Naive B cell (primary cell): Measurements from ENCODE around the gene PAK1IP1. TPM values are rescaled to one million over a fixed set of nuclear protein-coding genes. Genes with fewer than 3 reads are reported as not detected.

Source experiments
- ATAC-seq, 2 donors: fragments of 150-1000 bp; cut with Tn5 transposase; 2 replicates each; pipeline ENCODE4 v1.10.0; 2021; ENCODE audit warnings: low read depth in 2 of 2, mild to moderate bottlenecking in 2 of 2, moderate library complexity in 2 of 2
- DNase-seq: peaks from one replicate; pipeline ENCODE4 v3.0.0; 2022
- H3K27ac Mint-ChIP-seq, 6 donors: one replicate each; pipeline ENCODE4 v1.8.0; 2020 to 2022; ENCODE audit warnings: mild to moderate bottlenecking in 6 of 6, mixed read lengths in 6 of 6, moderate library complexity in 5 of 6, inconsistent platforms in 2 of 6
- H3K27me3 Mint-ChIP-seq, 3 donors: one replicate each; pipeline ENCODE4 v1.8.0; 2021 to 2022; ENCODE audit warnings: mixed read lengths in 3 of 3, mild to moderate bottlenecking in 1 of 3
- H3K36me3 Mint-ChIP-seq, 2 donors: one replicate each; pipeline ENCODE4 v1.8.0; 2020 to 2022; ENCODE audit warnings: mixed read lengths in 2 of 2, inconsistent platforms in 1 of 2, mild to moderate bottlenecking in 1 of 2
- H3K4me1 Mint-ChIP-seq, 3 donors: one replicate each; pipeline ENCODE4 v1.8.0; 2020 to 2022; ENCODE audit warnings: mixed read lengths in 3 of 3, inconsistent platforms in 1 of 3, mild to moderate bottlenecking in 1 of 3, moderate library complexity in 1 of 3
- H3K4me3 Mint-ChIP-seq, 8 donors: one replicate each; pipeline ENCODE4 v1.8.0; 2020 to 2022; ENCODE audit warnings: mild to moderate bottlenecking in 8 of 8, mixed read lengths in 8 of 8, moderate library complexity in 8 of 8, inconsistent platforms in 2 of 8
- H3K9me3 Mint-ChIP-seq, 7 donors: one replicate each; pipeline ENCODE4 v1.8.0; 2020 to 2022; ENCODE audit warnings: mixed read lengths in 7 of 7, mild to moderate bottlenecking in 5 of 7, inconsistent platforms in 2 of 7, moderate library complexity in 1 of 7
- polyA plus RNA-seq, 6 donors: library from polyadenylated mRNA; unstranded; fragments of 300-500 nt; fragmentation: Illumina TruSeq; gene quantifications; one replicate each; pipeline ENCODE4 v1.2.3, GENCODE V29; 2021; ENCODE audit warnings: low read depth in 6 of 6

PAK1IP1 gene
- polyA plus RNA-seq, 6 donors from 2014 or later: 10.5 to 16.2 (median 12.7) TPM

DNA sequence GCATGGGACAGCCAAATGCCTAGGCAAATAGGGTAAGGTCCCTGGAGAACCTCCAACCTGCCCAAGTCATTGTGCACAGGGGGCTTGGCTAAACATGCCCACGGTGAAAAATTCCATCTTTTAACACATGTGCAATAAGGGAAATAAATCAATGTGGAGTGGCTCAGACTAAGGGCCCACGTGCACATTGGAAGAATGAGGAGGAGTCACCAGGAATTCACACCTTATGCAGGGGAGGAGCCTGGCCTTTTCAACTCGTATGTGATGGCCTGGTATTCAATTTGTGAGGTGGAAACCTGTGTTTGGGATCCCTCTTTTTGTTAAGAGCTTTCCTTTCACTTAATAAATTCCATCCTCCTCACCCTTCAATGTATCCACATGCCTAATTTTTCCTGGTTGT lies 13.0 kb upstream of the PAK1IP1 start:
- DNase-seq (no peak), ATAC-seq (no peak)
- no peaks in the 10 kb centered on the region for H3K36me3 Mint-ChIP-seq
- H3K4me3 Mint-ChIP-seq: no peak overlapping the region
- H3K4me1 Mint-ChIP-seq: peaks cover 0 to 11% (median 3%) of the 10 kb centered on the region in 3 donors
- H3K9me3 Mint-ChIP-seq: peaks cover 0 to 1% (median 0%) of the 10 kb centered on the region in 7 donors
- H3K27me3 Mint-ChIP-seq: peaks cover 5 to 11% (median 8%) of the 10 kb centered on the region in 3 donors
- H3K27ac Mint-ChIP-seq: no peak overlapping the region

DNA sequence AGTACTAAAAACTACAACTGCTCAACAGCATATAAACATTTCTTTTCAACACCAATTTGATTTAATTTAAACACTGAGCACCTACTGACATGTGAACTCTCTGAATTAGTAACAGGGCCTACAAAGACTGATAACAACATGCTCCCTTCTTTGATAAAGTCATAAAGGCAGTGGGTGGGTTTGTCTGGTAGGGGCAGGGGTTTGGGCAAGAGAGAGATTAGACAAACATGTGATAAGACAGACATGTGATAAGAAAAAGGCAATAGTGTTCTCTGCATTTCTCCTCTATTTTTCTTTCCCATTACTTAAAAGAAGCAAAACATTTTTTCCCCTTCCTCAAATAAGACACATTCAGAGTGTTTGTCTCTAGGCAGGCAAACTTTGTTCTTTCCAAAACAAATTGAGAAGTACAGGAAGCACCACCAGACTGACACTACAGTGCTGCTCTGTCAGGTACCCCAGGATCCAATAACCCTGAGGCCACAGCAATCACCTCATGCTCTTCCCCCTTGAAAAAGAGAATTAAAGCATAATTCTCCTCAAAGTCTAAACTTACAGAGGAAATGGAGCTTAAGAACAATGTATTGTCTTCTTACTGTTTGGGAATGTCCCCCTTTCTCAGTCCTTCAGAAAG lies 12.3 kb upstream of the PAK1IP1 start:
- H3K9me3 Mint-ChIP-seq: no peaks in the 10 kb centered on the region
- H3K27ac Mint-ChIP-seq: peak overlapping the region in 1 of 6 donors; percentile 26
- DNase-seq (no peak), ATAC-seq (no peak)
- H3K36me3 Mint-ChIP-seq: no peaks in the 10 kb centered on the region
- H3K4me1 Mint-ChIP-seq: peaks cover 0 to 11% (median 3%) of the 10 kb centered on the region in 3 donors
- no peak overlapping the region for H3K4me3 Mint-ChIP-seq
- peaks cover 4 to 10% (median 8%) of the 10 kb centered on the region in 3 donors for H3K27me3 Mint-ChIP-seq

DNA sequence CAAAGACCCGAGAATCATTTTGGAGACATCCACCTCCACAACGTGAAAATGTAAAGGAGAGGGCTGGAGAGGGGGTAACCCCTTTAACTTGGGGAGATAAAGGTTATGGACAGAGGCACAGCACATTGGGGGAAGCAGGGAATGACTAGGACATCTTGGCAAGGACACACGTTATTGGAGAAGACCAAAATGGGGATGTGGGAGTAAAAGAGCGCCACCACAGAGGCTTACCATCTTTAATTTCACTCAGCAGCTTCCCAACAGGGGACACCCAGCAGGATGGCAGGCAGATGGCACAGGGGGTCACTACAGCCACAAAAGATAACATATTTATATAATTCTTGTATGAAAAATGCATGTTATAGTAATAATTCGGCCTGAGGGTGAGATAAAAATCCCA lies 10.2 kb upstream of the PAK1IP1 start:
- Mint-ChIP-seq H3K36me3 (no peaks in the 10 kb centered on the region), H3K27me3 (peaks cover 1 to 11% (median 8%) of the 10 kb centered on the region in 3 donors), H3K4me3 (peak overlapping the region in 1 of 8 donors; percentile 7), H3K9me3 (no peaks in the 10 kb centered on the region), H3K4me1 (peaks cover 0 to 11% (median 3%) of the 10 kb centered on the region in 3 donors), H3K27ac (no peak overlapping the region)
- DNase-seq (no peak), ATAC-seq (no peak)

DNA sequence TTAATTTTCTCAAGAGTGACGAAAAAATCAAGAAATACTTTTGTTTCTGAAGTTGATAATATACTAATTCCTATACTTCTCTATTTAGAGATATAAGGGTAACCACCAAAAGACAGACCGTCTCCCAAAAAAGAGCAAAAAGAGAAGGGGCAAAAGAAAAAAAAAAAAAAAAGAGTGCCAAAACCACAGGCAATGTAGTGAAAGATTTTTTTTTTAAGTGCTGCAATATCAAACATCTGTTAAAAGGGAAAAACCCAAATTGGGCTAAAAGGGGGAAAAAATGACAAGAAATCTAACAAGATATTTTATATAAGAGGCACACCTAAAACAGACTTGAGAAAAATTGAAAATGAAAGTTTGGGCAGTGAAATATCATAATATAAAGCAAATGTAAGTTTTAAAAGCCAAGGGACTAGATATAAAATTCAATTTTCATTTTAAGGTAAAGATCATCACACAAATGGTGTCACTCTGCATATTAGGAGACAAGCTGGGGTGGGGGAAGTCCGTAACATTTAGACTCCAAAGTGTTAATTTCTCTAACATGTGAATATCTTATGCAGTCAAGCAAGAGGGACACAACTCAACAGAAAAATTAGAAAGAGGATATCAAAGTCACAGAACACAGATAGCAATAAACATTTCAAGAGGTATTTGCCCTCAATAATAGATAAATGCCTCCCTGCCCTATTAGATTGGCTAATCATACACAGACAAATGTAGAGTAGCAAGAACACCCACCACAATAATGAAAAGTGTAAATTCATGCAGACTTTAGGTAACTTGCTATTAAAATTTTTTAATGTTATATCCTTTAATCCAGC lies 9.5 kb upstream of the PAK1IP1 start:
- Mint-ChIP-seq H3K27me3 (peaks cover 0 to 8% (median 8%) of the 10 kb centered on the region in 3 donors), H3K4me3 (no peak overlapping the region), H3K4me1 (peaks cover 0 to 11% (median 3%) of the 10 kb centered on the region in 3 donors), H3K36me3 (no peaks in the 10 kb centered on the region), H3K9me3 (no peaks in the 10 kb centered on the region), H3K27ac (peak overlapping the region in 1 of 6 donors; percentile 11)
- DNase-seq: no peak
- ATAC-seq: no peak

DNA sequence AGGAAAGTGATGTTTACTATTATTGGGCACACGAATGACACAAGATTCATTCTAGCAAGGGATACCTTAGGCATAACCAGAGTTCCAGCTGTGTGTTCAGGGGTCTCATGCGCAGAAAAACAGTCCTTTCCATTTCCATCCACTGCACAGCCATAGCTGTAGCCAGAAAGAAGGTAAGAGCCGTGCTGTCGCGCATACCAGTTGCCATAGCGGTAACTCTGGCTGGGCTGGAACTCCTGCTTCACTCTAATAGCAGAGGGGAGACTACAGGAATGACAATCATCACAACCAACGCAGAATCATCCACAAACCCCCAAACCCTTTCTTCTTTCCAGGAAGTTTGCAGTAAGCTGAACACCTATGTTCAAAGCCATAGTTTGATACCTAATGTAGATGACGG lies 7.9 kb upstream of the PAK1IP1 start:
- Mint-ChIP-seq H3K27ac (no peak overlapping the region), H3K4me3 (no peak overlapping the region), H3K27me3 (peaks cover 0 to 8% (median 8%) of the 10 kb centered on the region in 3 donors), H3K36me3 (no peaks in the 10 kb centered on the region), H3K9me3 (no peaks in the 10 kb centered on the region), H3K4me1 (peaks cover 2 to 11% (median 3%) of the 10 kb centered on the region in 3 donors)
- ATAC-seq (no peak), DNase-seq (no peak)

DNA sequence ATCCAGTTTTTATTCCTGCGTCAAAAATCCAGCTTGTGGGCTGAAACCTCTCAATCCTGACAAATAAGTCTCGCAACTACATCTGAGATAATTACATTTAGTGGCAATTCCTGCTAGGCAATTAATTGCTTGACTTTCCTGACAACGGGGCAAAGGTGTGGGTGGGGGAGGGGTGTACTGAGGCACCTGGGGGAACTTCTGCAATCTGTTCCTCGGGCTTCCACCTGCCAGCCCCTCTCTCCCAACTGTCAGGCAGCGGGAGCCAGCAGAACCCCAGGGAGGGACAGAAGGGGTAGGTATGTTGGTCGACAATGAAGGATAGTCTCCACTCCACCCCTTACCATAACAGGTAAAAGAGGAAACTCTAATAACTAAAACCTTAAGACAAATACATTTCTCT lies 7.2 kb upstream of the PAK1IP1 start:
- Mint-ChIP-seq H3K4me1 (peaks cover 3 to 11% (median 6%) of the 10 kb centered on the region in 3 donors), H3K4me3 (no peak overlapping the region), H3K27me3 (peaks cover 0 to 8% (median 8%) of the 10 kb centered on the region in 3 donors), H3K36me3 (no peaks in the 10 kb centered on the region), H3K27ac (no peak overlapping the region), H3K9me3 (no peaks in the 10 kb centered on the region)
- ATAC-seq (no peak), DNase-seq (no peak)

DNA sequence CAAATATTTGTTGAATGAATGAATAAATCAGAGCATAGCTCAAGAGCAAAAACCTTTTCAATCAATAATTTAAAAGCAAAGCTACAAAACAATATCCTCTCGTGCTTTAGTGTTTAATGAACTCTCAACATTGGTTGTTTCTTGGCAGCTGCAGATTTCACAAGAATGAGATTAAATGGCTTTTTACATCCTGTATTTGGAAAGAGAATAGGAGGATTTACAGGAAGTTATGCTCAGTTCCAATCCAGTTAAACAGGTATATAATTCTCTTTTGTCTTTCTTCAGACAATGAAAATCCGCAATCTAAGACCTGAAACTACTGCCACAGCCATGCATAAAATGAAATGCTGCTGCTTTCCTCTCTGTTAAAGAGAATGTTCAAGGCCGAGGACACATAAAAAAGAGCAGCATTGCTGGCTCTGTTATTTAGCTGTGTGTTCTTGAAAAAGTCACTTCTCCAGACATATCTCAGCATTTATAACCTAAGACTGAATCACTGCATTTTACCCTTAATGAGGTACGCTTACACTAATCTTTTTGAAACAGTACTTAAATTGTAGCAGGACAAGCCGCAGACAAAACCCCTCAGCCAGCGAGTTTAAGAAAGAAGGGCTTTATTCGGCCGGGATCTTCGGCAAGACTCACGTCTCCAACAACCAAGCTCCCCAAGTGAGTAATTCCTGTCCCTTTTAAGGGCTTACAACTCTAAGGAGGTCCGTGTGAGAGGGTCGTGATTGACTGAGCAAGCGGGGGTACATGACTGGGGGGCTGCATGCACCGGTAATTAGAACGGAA lies 3.9 kb upstream of the PAK1IP1 start:
- Mint-ChIP-seq H3K27ac (peak overlapping the region in 2 of 6 donors; percentile 13 to 83), H3K4me3 (peak overlapping the region in 3 of 8 donors; percentile 42 to 73 (median 47)), H3K27me3 (peaks cover 0 to 8% (median 0%) of the 10 kb centered on the region in 3 donors), H3K4me1 (peaks cover 18 to 36% (median 20%) of the 10 kb centered on the region in 3 donors), H3K36me3 (no peaks in the 10 kb centered on the region), H3K9me3 (peaks cover 0 to 4% (median 0%) of the 10 kb centered on the region in 7 donors)
- ATAC-seq (no peak), DNase-seq (no peak)

DNA sequence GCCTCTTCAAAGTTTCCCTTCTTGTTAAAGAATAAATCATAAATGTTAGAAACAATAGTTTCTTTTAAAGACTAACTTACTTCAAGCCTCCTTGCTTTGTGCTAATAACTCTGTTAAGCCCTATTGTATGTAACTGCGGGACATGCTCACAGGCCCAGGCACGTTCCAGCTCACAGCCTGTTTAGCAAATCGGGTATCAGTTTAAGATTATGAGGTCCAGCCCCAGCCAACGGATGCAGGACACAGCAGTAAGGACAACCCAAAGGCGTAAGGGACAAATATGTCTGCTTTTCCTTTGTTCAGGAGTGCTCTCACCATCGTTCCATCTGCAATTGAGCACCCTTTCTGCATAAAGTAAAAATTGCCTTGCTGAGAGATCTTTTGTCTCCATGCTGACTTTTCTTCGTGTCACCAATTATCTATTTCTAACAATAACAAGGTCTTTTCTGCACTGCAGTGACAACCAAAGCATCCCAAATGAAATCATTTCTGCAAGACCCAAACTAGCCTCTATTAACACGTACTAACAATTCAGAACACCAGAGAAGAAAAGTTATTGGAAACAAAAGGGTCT lies 1.7 kb upstream of the PAK1IP1 start:
- H3K27ac Mint-ChIP-seq: peak overlapping the region in 5 of 6 donors; percentile 67 to 100 (median 100)
- H3K4me1 Mint-ChIP-seq: peaks cover 20 to 43% (median 24%) of the 10 kb centered on the region in 3 donors
- H3K9me3 Mint-ChIP-seq: peaks cover 0 to 4% (median 0%) of the 10 kb centered on the region in 7 donors
- ATAC-seq: no peak
- H3K36me3 Mint-ChIP-seq: no peaks in the 10 kb centered on the region
- DNase-seq: no peak
- H3K4me3 Mint-ChIP-seq: peak overlapping the region; percentile 76 to 98 (median 97)
- no peaks in the 10 kb centered on the region for H3K27me3 Mint-ChIP-seq

DNA sequence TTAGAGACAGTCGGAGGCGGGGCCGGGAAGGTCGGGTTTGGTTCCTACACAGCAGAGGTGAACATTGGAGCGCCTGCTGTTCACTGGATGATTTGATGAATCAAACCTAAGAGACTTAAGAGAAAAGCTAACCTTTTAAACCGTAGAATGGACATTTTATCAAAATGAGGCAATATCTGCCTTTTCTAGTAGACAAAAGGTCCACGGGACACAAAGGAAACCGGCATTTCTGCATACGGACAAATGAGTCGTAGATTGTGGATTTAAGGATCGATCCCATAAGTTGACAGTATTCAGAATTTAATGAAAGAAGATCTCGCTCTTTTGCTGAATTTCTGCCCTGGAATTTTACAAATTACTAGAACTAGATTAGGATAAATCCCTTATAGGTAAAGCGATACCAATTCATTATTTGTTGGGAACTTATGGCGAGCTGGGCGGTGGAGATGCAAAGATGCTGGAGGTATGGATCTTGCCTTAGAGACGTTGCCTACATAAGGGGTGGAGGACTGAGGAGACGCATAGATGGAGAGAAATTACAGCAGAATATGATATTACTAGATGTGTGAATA lies 400 bp downstream of the PAK1IP1 start:
- ATAC-seq (no peak), DNase-seq (no peak)
- H3K36me3 Mint-ChIP-seq: peaks cover 1 to 11% of the 10 kb centered on the region in 2 donors
- H3K27me3 Mint-ChIP-seq: no peaks in the 10 kb centered on the region
- peaks cover 28 to 52% (median 31%) of the 10 kb centered on the region in 3 donors for H3K4me1 Mint-ChIP-seq
- H3K9me3 Mint-ChIP-seq: peaks cover 0 to 4% (median 0%) of the 10 kb centered on the region in 7 donors
- H3K27ac Mint-ChIP-seq: peak overlapping the region; percentile 100
- peak overlapping the region; percentile 88 to 100 (median 97) for H3K4me3 Mint-ChIP-seq

DNA sequence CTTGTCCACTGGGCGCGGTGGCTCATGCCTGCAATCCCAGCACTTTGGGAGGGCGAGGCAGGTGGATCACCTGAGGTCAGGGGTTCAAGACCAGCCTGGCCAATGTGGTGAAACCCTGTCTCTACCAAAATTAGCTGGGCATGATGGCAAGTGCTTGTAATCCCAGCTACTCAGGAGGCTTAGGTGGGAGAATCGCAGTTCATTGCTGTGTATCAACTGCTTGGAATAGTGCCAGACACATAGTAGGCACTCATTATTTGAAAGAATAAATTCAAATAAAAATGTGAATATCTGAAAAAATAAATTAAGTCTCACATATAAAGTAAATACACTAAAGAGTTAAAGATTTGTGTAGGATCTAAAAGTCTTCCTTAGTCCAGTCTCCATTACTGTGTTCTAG lies 1.9 kb downstream of the PAK1IP1 start:
- Mint-ChIP-seq H3K36me3 (peaks cover 11 to 16% of the 10 kb centered on the region in 2 donors), H3K4me3 (peak overlapping the region in 1 of 8 donors; percentile 97), H3K9me3 (peaks cover 0 to 4% (median 0%) of the 10 kb centered on the region in 7 donors), H3K4me1 (peaks cover 31 to 56% (median 37%) of the 10 kb centered on the region in 3 donors), H3K27ac (peak overlapping the region in 2 of 6 donors; percentile 14 to 93), H3K27me3 (no peaks in the 10 kb centered on the region)
- ATAC-seq (no peak), DNase-seq (no peak)

DNA sequence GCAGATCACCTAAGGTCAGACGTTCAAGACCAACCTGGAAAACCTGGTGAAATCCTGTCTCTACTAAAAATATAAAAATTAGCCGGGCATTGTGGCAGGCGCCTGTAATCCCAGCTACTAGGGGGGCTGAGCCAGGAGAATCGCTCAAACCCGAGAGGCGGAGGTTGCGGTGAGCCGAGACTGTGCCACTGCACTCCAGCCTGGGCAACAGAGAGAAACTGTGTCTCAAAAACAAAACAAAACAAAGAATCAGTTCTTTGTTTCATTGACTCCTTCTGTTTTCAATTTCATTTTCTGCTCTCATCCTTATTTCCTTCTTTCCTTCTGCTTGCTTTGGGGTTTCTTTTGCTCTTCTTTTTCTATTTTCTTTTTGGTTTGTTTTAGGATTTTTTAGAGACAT lies 19.2 kb downstream of the PAK1IP1 start:
- H3K9me3 Mint-ChIP-seq: peaks cover 0 to 4% (median 3%) of the 10 kb centered on the region in 7 donors
- DNase-seq (no peak), ATAC-seq (no peak)
- peak overlapping the region in 1 of 8 donors; percentile 44 for H3K4me3 Mint-ChIP-seq
- H3K4me1 Mint-ChIP-seq: no peaks in the 10 kb centered on the region
- peaks cover 0 to 9% of the 10 kb centered on the region in 2 donors for H3K36me3 Mint-ChIP-seq
- peak overlapping the region in 1 of 6 donors; percentile 90 for H3K27ac Mint-ChIP-seq
- no peaks in the 10 kb centered on the region for H3K27me3 Mint-ChIP-seq

DNA sequence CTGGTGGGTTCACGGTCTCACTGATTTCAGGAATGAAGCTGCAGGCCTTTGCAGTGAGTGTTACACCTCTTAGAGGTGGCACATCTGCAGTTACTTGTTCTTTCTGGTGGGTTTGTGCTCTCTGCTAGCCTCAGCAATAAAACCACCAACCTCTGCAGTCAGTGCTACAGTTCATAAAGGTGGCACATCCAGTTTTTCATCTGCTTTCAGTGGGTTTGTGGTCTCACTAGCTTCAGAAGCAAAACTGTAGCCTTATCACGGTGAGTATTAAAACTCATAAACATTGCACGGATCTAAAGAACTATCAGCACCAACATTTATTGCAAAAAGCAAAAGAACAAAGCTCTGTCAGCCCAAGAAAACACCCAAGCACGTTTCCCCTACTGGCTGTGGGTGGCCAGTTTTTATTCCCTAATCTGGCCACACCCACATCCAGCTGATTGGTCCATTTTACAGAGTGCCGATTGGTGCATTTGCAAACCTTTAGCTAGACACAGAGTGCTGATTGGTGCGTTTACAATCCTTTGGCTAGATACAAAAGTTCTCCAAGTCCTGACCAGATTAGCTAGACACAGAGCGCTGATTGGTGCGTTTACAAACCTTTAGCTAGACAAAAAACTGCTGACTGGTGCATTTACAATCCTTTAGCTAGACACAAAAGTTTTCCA lies 24.7 kb downstream of the PAK1IP1 start:
- H3K4me3 Mint-ChIP-seq: peak overlapping the region; percentile 73 to 98 (median 94)
- H3K4me1 Mint-ChIP-seq: peaks cover 11 to 44% (median 36%) of the 10 kb centered on the region in 3 donors
- no peaks in the 10 kb centered on the region for H3K36me3 Mint-ChIP-seq
- ATAC-seq: peak; percentile 24 to 37
- DNase-seq: no peak
- H3K27ac Mint-ChIP-seq: peak overlapping the region in 3 of 6 donors; percentile 35 to 57 (median 54)
- no peaks in the 10 kb centered on the region for H3K27me3 Mint-ChIP-seq
- peaks cover 0 to 7% (median 4%) of the 10 kb centered on the region in 7 donors for H3K9me3 Mint-ChIP-seq
